Neural crest cell (in vitro differentiated cells): ENCODE results near the gene CBLB. TPM values are rescaled to one million over a fixed set of nuclear protein-coding genes. Genes with fewer than 3 reads are reported as not detected.

Experiments
- DNase-seq: peaks from one replicate; pipeline ENCODE4 v3.0.0; 2021; ENCODE audit warnings: low read depth, mixed read lengths, low spot score
- H3K27ac Mint-ChIP-seq: one replicate; pipeline ENCODE4 v1.8.0; 2021; ENCODE audit warnings: mild to moderate bottlenecking, mixed read lengths; ENCODE audit not compliant: unreplicated experiment
- H3K27me3 Mint-ChIP-seq: 2 replicates; pipeline ENCODE4 v1.8.0; 2021; ENCODE audit warnings: low read depth, mild to moderate bottlenecking, mixed read lengths
- H3K36me3 Mint-ChIP-seq: 2 replicates; pipeline ENCODE4 v1.8.0; 2021; ENCODE audit warnings: low read depth, mild to moderate bottlenecking, mixed read lengths
- H3K4me1 Mint-ChIP-seq: 2 replicates; pipeline ENCODE4 v1.8.0; 2021; ENCODE audit warnings: mixed read lengths
- H3K4me3 Mint-ChIP-seq: one replicate; pipeline ENCODE4 v1.8.0; 2021; ENCODE audit warnings: mild to moderate bottlenecking, mixed read lengths
- H3K9me3 Mint-ChIP-seq: 2 replicates; pipeline ENCODE4 v1.8.0; 2021; ENCODE audit warnings: mixed read lengths
- CTCF ChIP-seq: fragments of 200-600 bp; sonication (generic); conservative IDR thresholded peaks from 2 replicates; pipeline ENCODE4 v1.5.0; 2021; ENCODE audit warnings: antibody characterized with exemption, mild to moderate bottlenecking
- total RNA-seq: library from RNA; stranded (reverse); gene quantifications from 2 replicates; pipeline ENCODE4 v1.2.1, GENCODE V29; 2021

The CBLB gene
- total RNA-seq, 1 donor from 2014 or later: 32.3 TPM

GRCh38 chr3:105865867-105866350 lies 2.9 kb downstream of the CBLB start:
- no peak for TF ChIP-seq CTCF
- H3K4me3 Mint-ChIP-seq: peak overlapping the region; percentile 38
- no peak for DNase-seq
- peaks cover 47% of the 10 kb centered on the region for H3K4me1 Mint-ChIP-seq
- no peaks in the 10 kb centered on the region for H3K27me3 Mint-ChIP-seq
- no peak overlapping the region for H3K27ac Mint-ChIP-seq
- peaks cover 6% of the 10 kb centered on the region for H3K36me3 Mint-ChIP-seq
- no peaks in the 10 kb centered on the region for H3K9me3 Mint-ChIP-seq

GRCh38 chr3:105865016-105865623 lies 3.7 kb downstream of the CBLB start:
- Mint-ChIP-seq H3K4me1 (peaks cover 42% of the 10 kb centered on the region), H3K27me3 (no peaks in the 10 kb centered on the region), H3K36me3 (peaks cover 7% of the 10 kb centered on the region), H3K9me3 (no peaks in the 10 kb centered on the region), H3K27ac (no peak overlapping the region), H3K4me3 (peak overlapping the region; percentile 16)
- no peak for TF ChIP-seq CTCF
- no peak for DNase-seq

GRCh38 chr3:105864212-105864611 lies 4.6 kb downstream of the CBLB start:
- no peak overlapping the region for H3K4me3 Mint-ChIP-seq
- no peaks in the 10 kb centered on the region for H3K27me3 Mint-ChIP-seq
- H3K36me3 Mint-ChIP-seq: peaks cover 9% of the 10 kb centered on the region
- TF ChIP-seq CTCF: no peak
- H3K27ac Mint-ChIP-seq: no peak overlapping the region
- peaks cover 33% of the 10 kb centered on the region for H3K4me1 Mint-ChIP-seq
- no peak for DNase-seq
- no peaks in the 10 kb centered on the region for H3K9me3 Mint-ChIP-seq

GRCh38 chr3:105863608-105864007 lies 5.2 kb downstream of the CBLB start:
- no peak for DNase-seq
- no peak for TF ChIP-seq CTCF
- no peaks in the 10 kb centered on the region for H3K27me3 Mint-ChIP-seq
- H3K27ac Mint-ChIP-seq: no peak overlapping the region
- no peaks in the 10 kb centered on the region for H3K9me3 Mint-ChIP-seq
- peaks cover 32% of the 10 kb centered on the region for H3K4me1 Mint-ChIP-seq
- no peak overlapping the region for H3K4me3 Mint-ChIP-seq
- H3K36me3 Mint-ChIP-seq: peaks cover 9% of the 10 kb centered on the region

- Mint-ChIP-seq H3K27me3 (no peaks in the 10 kb centered on the region), H3K27ac (no peak overlapping the region), H3K9me3 (no peaks in the 10 kb centered on the region), H3K36me3 (peaks cover 12% of the 10 kb centered on the region), H3K4me3 (no peak overlapping the region), H3K4me1 (peaks cover 26% of the 10 kb centered on the region)
- no peak for DNase-seq
- no peak for TF ChIP-seq CTCF
Measured at GRCh38 chr3:105862217-105862616, 6.6 kb downstream of the CBLB start.
